DND-41 (cell line): ENCODE results near the gene GET4.

Experiments used
- ATAC-seq: fragments of 200-7000 bp; cut with Tn5 transposase; 3 replicates; pipeline ENCODE4 v1.9.1; 2021; ENCODE audit warnings: low read depth; ENCODE audit not compliant: insufficient read depth
- DNase-seq: peaks from one replicate; pipeline ENCODE4 v3.0.0-alpha.2; 2020
- H2AFZ ChIP-seq: 2 replicates; pipeline ENCODE4 v1.6.0; 2012; ENCODE audit warnings: low read depth, low read length
- H3K27ac ChIP-seq: 2 replicates; pipeline ENCODE4 v1.5.1; 2012; ENCODE audit warnings: low read length, inconsistent platforms
- H3K27me3 ChIP-seq: fragments of 200-600 bp; sonication (generic); 2 replicates; pipeline ENCODE4 v1.6.0; 2012; ENCODE audit warnings: low read length, mild to moderate bottlenecking, inconsistent platforms; ENCODE audit not compliant: insufficient read depth, poor library complexity
- H3K36me3 ChIP-seq: 2 replicates; pipeline ENCODE4 v1.5.1; 2012; ENCODE audit warnings: low read length, inconsistent platforms; ENCODE audit not compliant: insufficient read depth
- H3K4me1 ChIP-seq: 2 replicates; pipeline ENCODE4 v1.5.1; 2012; ENCODE audit warnings: mild to moderate bottlenecking, low read length; ENCODE audit not compliant: insufficient read depth
- H3K4me2 ChIP-seq: 2 replicates; pipeline ENCODE4 v1.6.0; 2012; ENCODE audit warnings: mild to moderate bottlenecking, moderate library complexity, low read length, inconsistent platforms; ENCODE audit not compliant: insufficient read depth
- H3K4me3 ChIP-seq, 2 experiments: fragments of 200-600 bp in 1 of 2; shearing (Covaris generic) in 1 of 2; 2 replicates each; pipeline ENCODE4 v1.5.1; 2012 to 2016; ENCODE audit warnings: inconsistent platforms in 2 of 2, low read length in 2 of 2, mild to moderate bottlenecking in 2 of 2, low read depth in 1 of 2, moderate library complexity in 1 of 2
- H3K79me2 ChIP-seq: 2 replicates; pipeline ENCODE4 v1.6.0; 2012; ENCODE audit warnings: low read length, inconsistent platforms; ENCODE audit not compliant: insufficient read depth
- H3K9ac ChIP-seq: 2 replicates; pipeline ENCODE4 v1.6.0; 2012; ENCODE audit warnings: low read depth, mild to moderate bottlenecking, inconsistent platforms, low read length, moderate library complexity
- H3K9me3 ChIP-seq: 2 replicates; pipeline ENCODE4 v1.5.1; 2012; ENCODE audit warnings: low read length, moderate library complexity, mild to moderate bottlenecking, inconsistent platforms; ENCODE audit not compliant: insufficient read depth, severe bottlenecking
- H4K20me1 ChIP-seq: 2 replicates; pipeline ENCODE4 v1.6.0; 2012; ENCODE audit warnings: low read length; ENCODE audit not compliant: insufficient read depth
- CTCF ChIP-seq: IDR thresholded peaks from 2 replicates; pipeline ENCODE4 v1.5.1; 2012; ENCODE audit warnings: borderline replicate concordance, low read length, moderate library complexity, mild to moderate bottlenecking; ENCODE audit not compliant: poor library complexity, severe bottlenecking; ENCODE audit errors: extremely low read depth
- EZH2 ChIP-seq: IDR thresholded peaks from 3 replicates; pipeline ENCODE4 v1.6.1; 2012; ENCODE audit warnings: borderline replicate concordance, low read depth, mild to moderate bottlenecking, moderate library complexity, low read length, inconsistent platforms; ENCODE audit not compliant: severe bottlenecking

The GET4 gene

DNA sequence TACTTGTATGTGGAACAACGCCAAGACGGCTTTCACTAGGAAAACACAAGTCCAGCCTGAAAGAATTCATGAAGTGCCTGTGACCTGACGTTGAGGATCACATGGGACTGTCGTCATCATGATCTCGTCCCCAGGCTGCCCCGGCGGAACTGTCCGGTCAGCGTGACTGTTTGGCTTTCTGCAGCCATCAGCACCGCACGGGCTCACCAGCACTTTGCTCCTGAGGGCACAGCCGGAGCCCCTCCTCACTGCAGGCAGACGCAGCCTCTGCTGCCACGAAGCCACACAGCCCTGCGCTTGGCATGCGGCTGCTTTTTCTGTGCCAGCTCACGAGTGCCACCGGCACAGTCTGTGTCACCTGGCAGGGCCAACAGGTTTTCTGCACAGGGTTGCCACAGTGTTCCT, 9.4 kb upstream of the GET4 start:
- no peaks in the 10 kb centered on the region for H3K27me3 ChIP-seq
- H3K4me3 ChIP-seq = no peak overlapping the region
- TF ChIP-seq CTCF (no peak), EZH2 (no peak)
- H3K27ac ChIP-seq = no peak overlapping the region
- H2AFZ ChIP-seq = no peak overlapping the region
- H4K20me1 ChIP-seq = no peaks in the 10 kb centered on the region
- no peak overlapping the region for H3K4me2 ChIP-seq
- DNase-seq (no peak), ATAC-seq (no peak)
- H3K4me1 ChIP-seq = no peaks in the 10 kb centered on the region
- peaks cover 58% of the 10 kb centered on the region for H3K36me3 ChIP-seq
- no peaks in the 10 kb centered on the region for H3K79me2 ChIP-seq
- H3K9ac ChIP-seq = no peak overlapping the region
- H3K9me3 ChIP-seq = no peaks in the 10 kb centered on the region

- TF ChIP-seq EZH2 (no peak), CTCF (no peak)
- Histone ChIP-seq H3K9ac (no peak overlapping the region), H2AFZ (no peak overlapping the region), H3K27ac (no peak overlapping the region), H3K79me2 (no peaks in the 10 kb centered on the region), H3K36me3 (peaks cover 61% of the 10 kb centered on the region), H3K4me3 (no peak overlapping the region), H3K4me2 (no peak overlapping the region), H3K4me1 (no peaks in the 10 kb centered on the region), H4K20me1 (no peaks in the 10 kb centered on the region), H3K27me3 (no peaks in the 10 kb centered on the region), H3K9me3 (no peaks in the 10 kb centered on the region)
- DNase-seq (no peak), ATAC-seq (no peak)
Observed at GRCh38 chr7:867406-868188, 8.8 kb upstream of the GET4 start.

GRCh38 chr7:868189-868486, 8.2 kb upstream of the GET4 start:
- TF ChIP-seq CTCF (no peak), EZH2 (no peak)
- H3K4me2 ChIP-seq = no peak overlapping the region
- H3K36me3 ChIP-seq = peaks cover 67% of the 10 kb centered on the region
- no peak overlapping the region for H3K9ac ChIP-seq
- no peak overlapping the region for H2AFZ ChIP-seq
- peaks cover 3% of the 10 kb centered on the region for H3K4me1 ChIP-seq
- no peak overlapping the region for H3K27ac ChIP-seq
- no peaks in the 10 kb centered on the region for H3K79me2 ChIP-seq
- DNase-seq (no peak), ATAC-seq (no peak)
- H4K20me1 ChIP-seq = no peaks in the 10 kb centered on the region
- H3K27me3 ChIP-seq = no peaks in the 10 kb centered on the region
- H3K9me3 ChIP-seq = no peaks in the 10 kb centered on the region
- no peak overlapping the region for H3K4me3 ChIP-seq
